HepG2 (cell line): ENCODE measurements around the gene NUDCD3. TPM values are rescaled to one million over a fixed set of nuclear protein-coding genes. Genes with fewer than 3 reads are reported as not detected.

Experiments used
- KLF12 ChIP-seq: sonication (generic); formaldehyde crosslinking; IDR thresholded peaks from 2 replicates; pipeline ENCODE4 v1.4.0; 2020; ENCODE audit warnings: missing genetic modification reagents, borderline replicate concordance
- MIER3 ChIP-seq: IDR thresholded peaks from 2 replicates; pipeline ENCODE4 v1.6.1; 2016; ENCODE audit warnings: missing compliant biosample characterization, borderline replicate concordance
- STAG1 ChIP-seq: sonication (generic); formaldehyde crosslinking; IDR thresholded peaks from 2 replicates; pipeline ENCODE4 v1.4.0; 2020; ENCODE audit warnings: missing genetic modification reagents
- TCF12 ChIP-seq, 2 experiments: fragments of 450-650 bp in 1 of 2; sonication (generic) in 1 of 2; formaldehyde crosslinking in 1 of 2; IDR thresholded peaks; 2 replicates each; pipeline versions ENCODE4 v1.6.1 to v1.8.0; 2017 to 2022; ENCODE audit warnings: antibody characterized with exemption in 1 of 2, mild to moderate bottlenecking in 1 of 2, missing genetic modification reagents in 1 of 2, moderate library complexity in 1 of 2
- ZNF782 ChIP-seq: sonication (generic); formaldehyde crosslinking; IDR thresholded peaks from 2 replicates; pipeline ENCODE4 v1.4.0; 2020; ENCODE audit warnings: missing genetic modification reagents, mild to moderate bottlenecking, borderline replicate concordance
- ZSCAN22 ChIP-seq: sonication (generic); formaldehyde crosslinking; IDR thresholded peaks from 2 replicates; pipeline ENCODE4 v1.4.0; 2020; ENCODE audit warnings: mild to moderate bottlenecking, missing genetic modification reagents
- polyA plus RNA-seq, 8 experiments: library from polyadenylated mRNA; depleted of rRNA in 3 of 8; stranded (reverse) in 7 of 8; unstranded in 1 of 8; fragments of >200 nt; fragmentation: Illumina TruSeq in 4 of 8; extraction: Trizol in 4 of 8; gene quantifications; 2 replicates each; pipeline versions ENCODE4 v1.2.1 to v1.2.3, GENCODE V29; 2011 to 2016; ENCODE audit warnings: low read depth in 4 of 8, missing spikeins in 1 of 8, mixed read lengths in 1 of 8; ENCODE audit not compliant: insufficient read depth in 1 of 8
- total RNA-seq, 5 experiments: library from RNA; depleted of rRNA; stranded (reverse); fragments of >200 nt; fragmentation: Illumina TruSeq; extraction: Trizol; gene quantifications; 2 replicates each; pipeline ENCODE4 v1.2.3, GENCODE V29; 2016; ENCODE audit warnings: low read depth in 1 of 5
- TF ChIP-seq, protein P1 (sequence below): sonication (generic); formaldehyde crosslinking; IDR thresholded peaks from 2 replicates; pipeline ENCODE4 v1.9.0; 2021; ENCODE audit warnings: mild to moderate bottlenecking, missing genetic modification reagents
- TF ChIP-seq, protein P2 (sequence below), 2 experiments: fragments of 450-650 bp in 1 of 2; sonication (generic) in 1 of 2; formaldehyde crosslinking in 1 of 2; IDR thresholded peaks; 2 replicates each; pipeline versions ENCODE4 v1.6.1 to v1.8.0; 2016 to 2022; ENCODE audit warnings: antibody characterized with exemption in 1 of 2, mild to moderate bottlenecking in 1 of 2, missing genetic modification reagents in 1 of 2

The NUDCD3 gene
- total and polyA plus RNA-seq, 2 of the 13 experiments (the other 11 are each of a cell fraction or from before 2014, with no cell fraction given) = 20.8 to 49.9 TPM

DNA sequence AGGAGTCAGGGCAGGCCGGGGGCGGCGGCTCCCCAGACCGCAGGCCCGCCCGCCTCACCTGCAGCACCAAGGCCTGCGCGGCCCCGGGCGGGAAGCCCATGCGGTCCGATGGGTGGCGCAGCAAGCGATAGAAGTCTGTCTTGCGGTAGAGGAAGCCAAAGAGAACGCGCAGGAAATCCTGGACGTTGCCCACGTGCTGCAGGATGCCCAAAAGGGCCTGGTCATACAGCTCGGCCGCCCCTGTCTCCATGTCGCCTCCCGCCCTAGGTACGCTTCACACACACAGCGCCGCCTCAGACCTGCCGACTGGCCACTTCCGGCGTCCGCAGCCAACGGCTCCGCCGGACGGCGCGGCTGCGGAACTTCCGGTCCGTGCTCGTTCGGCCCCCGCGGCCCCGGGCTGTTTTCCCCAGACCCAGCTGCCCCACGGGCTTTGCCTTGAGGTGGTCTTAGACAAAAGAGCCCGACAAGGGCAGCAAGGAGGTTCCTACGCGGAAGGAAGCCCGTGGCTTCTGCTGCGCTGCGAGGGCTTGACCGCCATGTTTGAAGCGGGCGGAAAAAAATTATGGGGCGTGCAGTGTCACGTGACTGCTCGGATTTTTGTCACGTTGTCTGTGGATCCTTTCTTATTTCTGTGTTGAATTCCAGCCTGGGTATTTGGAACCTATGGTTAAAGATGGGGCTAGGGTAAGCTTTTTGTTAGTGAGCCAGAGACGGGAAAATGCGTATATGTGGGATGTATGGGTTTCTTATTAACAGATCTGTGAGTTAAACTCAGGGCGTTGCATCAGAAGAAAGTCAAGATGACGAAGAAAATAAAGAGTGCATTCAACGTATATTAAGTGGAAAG is at the start of gene NUDCD3 (continued):
- no peak for TF ChIP-seq TCF12 (IDR thresholded peaks at IDR 0.05)
- peak; percentile 22; the same call in 1 of the 2 replicates for TF ChIP-seq TCF12 (CRISPR knock-in tag; IDR thresholded peaks at IDR 0.05)
- TF ChIP-seq, protein P1, sequence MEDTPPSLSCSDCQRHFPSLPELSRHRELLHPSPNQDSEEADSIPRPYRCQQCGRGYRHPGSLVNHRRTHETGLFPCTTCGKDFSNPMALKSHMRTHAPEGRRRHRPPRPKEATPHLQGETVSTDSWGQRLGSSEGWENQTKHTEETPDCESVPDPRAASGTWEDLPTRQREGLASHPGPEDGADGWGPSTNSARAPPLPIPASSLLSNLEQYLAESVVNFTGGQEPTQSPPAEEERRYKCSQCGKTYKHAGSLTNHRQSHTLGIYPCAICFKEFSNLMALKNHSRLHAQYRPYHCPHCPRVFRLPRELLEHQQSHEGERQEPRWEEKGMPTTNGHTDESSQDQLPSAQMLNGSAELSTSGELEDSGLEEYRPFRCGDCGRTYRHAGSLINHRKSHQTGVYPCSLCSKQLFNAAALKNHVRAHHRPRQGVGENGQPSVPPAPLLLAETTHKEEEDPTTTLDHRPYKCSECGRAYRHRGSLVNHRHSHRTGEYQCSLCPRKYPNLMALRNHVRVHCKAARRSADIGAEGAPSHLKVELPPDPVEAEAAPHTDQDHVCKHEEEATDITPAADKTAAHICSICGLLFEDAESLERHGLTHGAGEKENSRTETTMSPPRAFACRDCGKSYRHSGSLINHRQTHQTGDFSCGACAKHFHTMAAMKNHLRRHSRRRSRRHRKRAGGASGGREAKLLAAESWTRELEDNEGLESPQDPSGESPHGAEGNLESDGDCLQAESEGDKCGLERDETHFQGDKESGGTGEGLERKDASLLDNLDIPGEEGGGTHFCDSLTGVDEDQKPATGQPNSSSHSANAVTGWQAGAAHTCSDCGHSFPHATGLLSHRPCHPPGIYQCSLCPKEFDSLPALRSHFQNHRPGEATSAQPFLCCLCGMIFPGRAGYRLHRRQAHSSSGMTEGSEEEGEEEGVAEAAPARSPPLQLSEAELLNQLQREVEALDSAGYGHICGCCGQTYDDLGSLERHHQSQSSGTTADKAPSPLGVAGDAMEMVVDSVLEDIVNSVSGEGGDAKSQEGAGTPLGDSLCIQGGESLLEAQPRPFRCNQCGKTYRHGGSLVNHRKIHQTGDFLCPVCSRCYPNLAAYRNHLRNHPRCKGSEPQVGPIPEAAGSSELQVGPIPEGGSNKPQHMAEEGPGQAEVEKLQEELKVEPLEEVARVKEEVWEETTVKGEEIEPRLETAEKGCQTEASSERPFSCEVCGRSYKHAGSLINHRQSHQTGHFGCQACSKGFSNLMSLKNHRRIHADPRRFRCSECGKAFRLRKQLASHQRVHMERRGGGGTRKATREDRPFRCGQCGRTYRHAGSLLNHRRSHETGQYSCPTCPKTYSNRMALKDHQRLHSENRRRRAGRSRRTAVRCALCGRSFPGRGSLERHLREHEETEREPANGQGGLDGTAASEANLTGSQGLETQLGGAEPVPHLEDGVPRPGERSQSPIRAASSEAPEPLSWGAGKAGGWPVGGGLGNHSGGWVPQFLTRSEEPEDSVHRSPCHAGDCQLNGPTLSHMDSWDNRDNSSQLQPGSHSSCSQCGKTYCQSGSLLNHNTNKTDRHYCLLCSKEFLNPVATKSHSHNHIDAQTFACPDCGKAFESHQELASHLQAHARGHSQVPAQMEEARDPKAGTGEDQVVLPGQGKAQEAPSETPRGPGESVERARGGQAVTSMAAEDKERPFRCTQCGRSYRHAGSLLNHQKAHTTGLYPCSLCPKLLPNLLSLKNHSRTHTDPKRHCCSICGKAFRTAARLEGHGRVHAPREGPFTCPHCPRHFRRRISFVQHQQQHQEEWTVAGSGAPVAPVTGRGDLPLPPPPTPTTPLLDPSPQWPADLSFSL (CRISPR knock-in tag) = peak; percentile 53
- TF ChIP-seq STAG1 (CRISPR knock-in tag) = no peak; the same call in 1 of the 2 replicates
- peak; percentile 53 for TF ChIP-seq ZNF782 (CRISPR knock-in tag)
- TF ChIP-seq, protein P2, sequence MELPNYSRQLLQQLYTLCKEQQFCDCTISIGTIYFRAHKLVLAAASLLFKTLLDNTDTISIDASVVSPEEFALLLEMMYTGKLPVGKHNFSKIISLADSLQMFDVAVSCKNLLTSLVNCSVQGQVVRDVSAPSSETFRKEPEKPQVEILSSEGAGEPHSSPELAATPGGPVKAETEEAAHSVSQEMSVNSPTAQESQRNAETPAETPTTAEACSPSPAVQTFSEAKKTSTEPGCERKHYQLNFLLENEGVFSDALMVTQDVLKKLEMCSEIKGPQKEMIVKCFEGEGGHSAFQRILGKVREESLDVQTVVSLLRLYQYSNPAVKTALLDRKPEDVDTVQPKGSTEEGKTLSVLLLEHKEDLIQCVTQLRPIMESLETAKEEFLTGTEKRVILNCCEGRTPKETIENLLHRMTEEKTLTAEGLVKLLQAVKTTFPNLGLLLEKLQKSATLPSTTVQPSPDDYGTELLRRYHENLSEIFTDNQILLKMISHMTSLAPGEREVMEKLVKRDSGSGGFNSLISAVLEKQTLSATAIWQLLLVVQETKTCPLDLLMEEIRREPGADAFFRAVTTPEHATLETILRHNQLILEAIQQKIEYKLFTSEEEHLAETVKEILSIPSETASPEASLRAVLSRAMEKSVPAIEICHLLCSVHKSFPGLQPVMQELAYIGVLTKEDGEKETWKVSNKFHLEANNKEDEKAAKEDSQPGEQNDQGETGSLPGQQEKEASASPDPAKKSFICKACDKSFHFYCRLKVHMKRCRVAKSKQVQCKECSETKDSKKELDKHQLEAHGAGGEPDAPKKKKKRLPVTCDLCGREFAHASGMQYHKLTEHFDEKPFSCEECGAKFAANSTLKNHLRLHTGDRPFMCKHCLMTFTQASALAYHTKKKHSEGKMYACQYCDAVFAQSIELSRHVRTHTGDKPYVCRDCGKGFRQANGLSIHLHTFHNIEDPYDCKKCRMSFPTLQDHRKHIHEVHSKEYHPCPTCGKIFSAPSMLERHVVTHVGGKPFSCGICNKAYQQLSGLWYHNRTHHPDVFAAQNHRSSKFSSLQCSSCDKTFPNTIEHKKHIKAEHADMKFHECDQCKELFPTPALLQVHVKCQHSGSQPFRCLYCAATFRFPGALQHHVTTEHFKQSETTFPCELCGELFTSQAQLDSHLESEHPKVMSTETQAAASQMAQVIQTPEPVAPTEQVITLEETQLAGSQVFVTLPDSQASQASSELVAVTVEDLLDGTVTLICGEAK (IDR thresholded peaks at IDR 0.05) = peak; percentile 94
- TF ChIP-seq, protein P2 (CRISPR knock-in tag; IDR thresholded peaks at IDR 0.05) = peak; percentile 87
- TF ChIP-seq MIER3 (CRISPR knock-in tag) = no peak
- peak; percentile 70 for TF ChIP-seq KLF12 (CRISPR knock-in tag)
- TF ChIP-seq ZSCAN22 (CRISPR knock-in tag) = no peak
